Adrenal gland (tissue), 12 donors: ENCODE measurements around the gene CCNB2. TPM values are rescaled to one million over a fixed set of nuclear protein-coding genes. Genes with fewer than 3 reads are reported as not detected.
"Not testable (repeated sequence)": the region's sequence is repeated elsewhere in the genome, so short reads cannot be mapped to it uniquely, and the experiment has no call there.

Experiments
- DNase-seq, 7 donors: peaks; one replicate each; pipeline ENCODE4 v3.0.0-alpha.2; 2019 to 2020
- H3K27ac ChIP-seq, 5 donors: fragments of 200-600 bp; sonication (generic) in 4 of 5; 1 replicate in 3 of 5; 2 replicates in 2 of 5; pipeline versions ENCODE4 v1.5.1 to v1.8.0; 2016 to 2020; ENCODE audit warnings: mild to moderate bottlenecking in 1 of 5
- H3K27me3 ChIP-seq: fragments of 200-600 bp; 2 replicates; pipeline ENCODE4 v1.8.0; 2021
- H3K36me3 ChIP-seq, 2 donors: fragments of 200-600 bp; replicated peaks in 1 of 2; 1 replicate in 1 of 2; 2 replicates in 1 of 2; pipeline versions ENCODE4 v1.5.1 to v1.8.0; 2018 to 2022
- H3K4me1 ChIP-seq, 2 donors: fragments of 200-600 bp; replicated peaks in 1 of 2; 1 replicate in 1 of 2; 2 replicates in 1 of 2; pipeline versions ENCODE4 v1.5.1 to v1.8.0; 2018 to 2021
- H3K4me3 ChIP-seq, 4 donors: fragments of 200-600 bp; sonication (generic) in 3 of 4; one replicate each; pipeline ENCODE4 v1.5.1; 2016 to 2018
- H3K9me3 ChIP-seq, 3 donors: fragments of 200-600 bp; sonication (generic) in 1 of 3; replicated peaks in 1 of 3; 1 replicate in 2 of 3; 2 replicates in 1 of 3; pipeline versions ENCODE4 v1.5.1 to v1.8.0; 2016 to 2021
- POLR2A ChIP-seq, 2 donors: fragments of 450-650 bp; IDR thresholded peaks; one replicate each; pipeline ENCODE4 v1.6.1; 2017; ENCODE audit warnings: antibody characterized with exemption in 2 of 2, mild to moderate bottlenecking in 2 of 2, moderate library complexity in 1 of 2
- WGBS, 4 donors: extraction: QIAGEN DNeasy Blood & Tissue Kit in 2 of 4; methylation state at CpG; one replicate each; pipeline versions ENCODE4 v1.1.5 to v1.1.7; 2013 to 2017; 5-methylcytosine and 5-hydroxymethylcytosine counted together
- intact Hi-C, 2 donors: fragments of 100-400 bp; cut with DNase I; formaldehyde crosslinking; loops; one replicate each; pipeline versions ENCODE4 v1.14.1 to v1.15.0; 2022 to 2023
- polyA plus RNA-seq, 3 donors: library from polyadenylated mRNA; stranded (reverse); fragments of 200-250 nt in 2 of 3; fragments of 350-450 nt in 1 of 3; fragmentation: Illumina TruSeq in 1 of 3; extraction: RNeasy Lipid Tissue Mini Kit (QIAGEN cat#74804) in 1 of 3; gene quantifications; one replicate each; pipeline ENCODE4 v1.2.3, GENCODE V29; 2013 to 2014
- total RNA-seq, 9 donors: library from RNA; depleted of rRNA in 4 of 9; stranded (reverse); fragments of >200 nt in 4 of 9; fragments of 120-200 nt in 1 of 9; fragmentation: NEBNext Ultra II Directional in 1 of 9; extraction: Animal tissue kit (Norgen Biotek cat#: 25700) in 1 of 9; gene quantifications; one replicate each; pipeline versions ENCODE4 v1.1.0 to v1.2.4, GENCODE V29; 2013 to 2023
- TF ChIP-seq, protein P1 (sequence below), 6 experiments: fragments of 450-650 bp in 4 of 6; fragments of 200-600 bp in 2 of 6; sonication (generic) in 1 of 6; IDR thresholded peaks; 1 replicate in 5 of 6; 2 replicates in 1 of 6; pipeline versions ENCODE4 v1.5.1 to v1.8.0; 2016 to 2021; ENCODE audit warnings: antibody characterized with exemption in 6 of 6, mild to moderate bottlenecking in 2 of 6, moderate library complexity in 1 of 6
- donor health status: healthy with polysubstance abuse.
- donor health status: Bipolar disorder and iron deficiency.
- donor health status: DM: yes; HTN: yes; CAD: no.
- donor health status: DM: no; HTN: no; CAD: no.
- donor health status: DM: no; HTN: no; CAD: no.
- donor health status: DM: yes; HTN: yes; CAD: no.

CCNB2 gene
- total and polyA plus RNA-seq, 12 donors: 0.37 to 15.4 (median 1.4) TPM

- no peak overlapping the region for H3K4me3 ChIP-seq
- H3K27ac ChIP-seq: no peak overlapping the region
- TF ChIP-seq, protein P1, sequence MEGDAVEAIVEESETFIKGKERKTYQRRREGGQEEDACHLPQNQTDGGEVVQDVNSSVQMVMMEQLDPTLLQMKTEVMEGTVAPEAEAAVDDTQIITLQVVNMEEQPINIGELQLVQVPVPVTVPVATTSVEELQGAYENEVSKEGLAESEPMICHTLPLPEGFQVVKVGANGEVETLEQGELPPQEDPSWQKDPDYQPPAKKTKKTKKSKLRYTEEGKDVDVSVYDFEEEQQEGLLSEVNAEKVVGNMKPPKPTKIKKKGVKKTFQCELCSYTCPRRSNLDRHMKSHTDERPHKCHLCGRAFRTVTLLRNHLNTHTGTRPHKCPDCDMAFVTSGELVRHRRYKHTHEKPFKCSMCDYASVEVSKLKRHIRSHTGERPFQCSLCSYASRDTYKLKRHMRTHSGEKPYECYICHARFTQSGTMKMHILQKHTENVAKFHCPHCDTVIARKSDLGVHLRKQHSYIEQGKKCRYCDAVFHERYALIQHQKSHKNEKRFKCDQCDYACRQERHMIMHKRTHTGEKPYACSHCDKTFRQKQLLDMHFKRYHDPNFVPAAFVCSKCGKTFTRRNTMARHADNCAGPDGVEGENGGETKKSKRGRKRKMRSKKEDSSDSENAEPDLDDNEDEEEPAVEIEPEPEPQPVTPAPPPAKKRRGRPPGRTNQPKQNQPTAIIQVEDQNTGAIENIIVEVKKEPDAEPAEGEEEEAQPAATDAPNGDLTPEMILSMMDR (IDR thresholded peaks at IDR 0.05): no peak
- TF ChIP-seq POLR2A (IDR thresholded peaks at IDR 0.05): no peak
- no peaks in the 10 kb centered on the region for H3K27me3 ChIP-seq
- no peaks in the 10 kb centered on the region for H3K9me3 ChIP-seq
- 92 to 94% (median 94%) methylated on average over 6 of the region's 6 CpGs for WGBS, 4 donors
- H3K4me1 ChIP-seq: no peaks in the 10 kb centered on the region
- no peaks in the 10 kb centered on the region for H3K36me3 ChIP-seq
- intact Hi-C loops: no loop called here
- DNase-seq: no peak
These were observed 11.8 kb downstream of the CCNB2 start for GRCh38 chr15:59116771-59117170.

- DNase-seq: no peak
- WGBS, 4 donors: 93 to 99% (median 97%) methylated on average over 5 of the region's 5 CpGs
- Histone ChIP-seq H3K4me1 (no peaks in the 10 kb centered on the region), H3K27ac (no peak overlapping the region), H3K9me3 (no peaks in the 10 kb centered on the region), H3K36me3 (no peaks in the 10 kb centered on the region), H3K27me3 (no peaks in the 10 kb centered on the region), H3K4me3 (no peak overlapping the region)
- no peak for TF ChIP-seq POLR2A (IDR thresholded peaks at IDR 0.05)
- TF ChIP-seq, protein P1 (IDR thresholded peaks at IDR 0.05): no peak
- intact Hi-C loops: no loop called here
These were observed 14.7 kb downstream of the CCNB2 start for GRCh38 chr15:59119625-59120024.

- no peak for DNase-seq
- intact Hi-C loops: no loop called here
- Histone ChIP-seq H3K36me3 (no peaks in the 10 kb centered on the region), H3K27me3 (no peaks in the 10 kb centered on the region), H3K27ac (no peak overlapping the region), H3K4me3 (no peak overlapping the region), H3K4me1 (no peaks in the 10 kb centered on the region), H3K9me3 (no peaks in the 10 kb centered on the region)
- no peak for TF ChIP-seq POLR2A (IDR thresholded peaks at IDR 0.05)
- TF ChIP-seq, protein P1 (IDR thresholded peaks at IDR 0.05): no peak
- WGBS, 4 donors: 91 to 95% (median 94%) methylated on average over 5 of the region's 5 CpGs
These were observed 16.0 kb downstream of the CCNB2 start for GRCh38 chr15:59120937-59121336.

DNA sequence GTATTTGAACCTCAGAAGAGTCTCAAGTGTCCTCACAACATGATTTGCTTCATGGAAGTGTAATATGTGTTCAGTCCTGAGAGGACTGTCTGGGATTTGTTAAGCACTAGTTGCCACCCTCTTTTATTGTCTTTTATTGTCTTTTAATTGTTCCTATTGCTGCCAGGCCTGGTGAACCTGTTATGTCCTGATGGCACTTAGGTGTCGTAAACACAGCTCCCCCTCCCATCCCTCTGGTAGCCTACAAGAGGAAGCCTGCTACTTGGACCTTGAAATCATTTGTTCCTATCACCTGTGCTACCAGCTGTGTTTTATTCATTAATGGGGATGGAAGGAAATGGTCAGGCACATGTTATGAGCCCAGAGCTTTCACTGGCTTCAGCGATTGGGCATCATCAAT, 19.3 kb downstream of the CCNB2 start:
- H3K36me3 ChIP-seq: no peaks in the 10 kb centered on the region
- H3K27me3 ChIP-seq: no peaks in the 10 kb centered on the region
- H3K4me1 ChIP-seq: no peaks in the 10 kb centered on the region
- no peaks in the 10 kb centered on the region for H3K9me3 ChIP-seq
- no peak overlapping the region for H3K27ac ChIP-seq
- H3K4me3 ChIP-seq: no peak overlapping the region
- intact Hi-C loops: no loop called here
- DNase-seq: no peak
- TF ChIP-seq POLR2A (IDR thresholded peaks at IDR 0.05): no peak
- TF ChIP-seq, protein P1 (IDR thresholded peaks at IDR 0.05): no peak
- 94 to 97% (median 97%) methylated on average over 2 of the region's 2 CpGs for WGBS, 4 donors

- 95 to 98% (median 98%) methylated on average over 4 of the region's 4 CpGs for WGBS, 4 donors
- H3K9me3 ChIP-seq, H3K36me3 ChIP-seq, H3K27me3 ChIP-seq, H3K4me1 ChIP-seq, H3K27ac ChIP-seq, H3K4me3 ChIP-seq, intact Hi-C loops, DNase-seq: not testable (repeated sequence)
These were observed 20.7 kb downstream of the CCNB2 start for GRCh38 chr15:59125683-59126082.

DNA sequence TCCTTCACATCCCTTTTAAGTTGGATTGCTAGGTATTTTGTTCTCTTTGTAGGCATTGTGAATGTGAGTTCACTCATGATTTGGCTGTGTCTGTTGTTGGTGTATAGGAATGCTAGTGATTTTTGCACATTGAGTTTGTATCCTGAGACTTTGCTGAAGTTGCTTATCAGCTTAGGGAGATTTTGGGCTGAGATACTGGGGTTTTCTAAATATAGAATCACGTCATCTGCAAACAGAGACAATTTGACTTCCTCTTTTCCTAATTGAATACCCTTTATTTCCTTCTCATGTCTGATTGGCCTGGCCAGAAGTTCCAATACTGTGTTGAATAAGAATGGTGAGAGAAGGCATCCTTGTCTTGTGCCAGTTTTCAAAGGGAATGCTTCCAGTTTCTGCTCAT, 22.3 kb downstream of the CCNB2 start:
- DNase-seq, H3K36me3 ChIP-seq, intact Hi-C loops, H3K27ac ChIP-seq, H3K27me3 ChIP-seq, H3K4me3 ChIP-seq, H3K4me1 ChIP-seq, H3K9me3 ChIP-seq: not testable (repeated sequence)
- 70 to 85% (median 77%) methylated on average over 1 of the region's 1 CpG for WGBS, 4 donors
